ENCODE results near the gene MYH3.
A peak's percentile ranks its signal among the peaks of the same experiment; 100 is the strongest.
"Not testable (repeated sequence)": the region's sequence is repeated elsewhere in the genome, so short reads cannot be mapped to it uniquely, and the experiment has no call there.

Gene MYH3

GRCh38 chr17:10657148-10657547 lies at the start of gene MYH3:
MYH3 (minus strand) TSS chr17:10657309; CDS start chr17:10655064, 2,245 bp downstream.
- DNase-seq = no peak

DNA sequence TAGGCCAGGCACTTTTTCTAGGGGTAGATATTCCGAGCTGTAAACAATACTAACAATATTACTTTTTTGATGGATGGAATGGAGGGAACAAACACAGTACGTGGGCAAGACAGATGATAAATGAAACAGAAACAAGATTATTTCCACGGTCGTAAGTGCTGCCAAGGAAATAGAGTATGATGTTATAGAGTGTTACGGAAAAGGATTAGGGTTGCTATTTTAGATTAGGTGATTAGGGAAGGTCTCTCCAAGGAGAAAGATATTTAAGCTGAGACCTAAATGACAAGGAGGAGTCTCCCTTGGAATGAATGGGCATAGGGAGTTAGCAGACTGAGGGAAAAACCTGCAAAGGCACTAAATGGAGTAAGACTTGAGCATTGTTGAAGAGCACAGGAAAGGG lies 48.6 kb upstream of the MYH3 start:
- no peak for DNase-seq

GRCh38 chr17:10702574-10702973 lies 45.5 kb upstream of the MYH3 start:
- no peak for DNase-seq

DNA sequence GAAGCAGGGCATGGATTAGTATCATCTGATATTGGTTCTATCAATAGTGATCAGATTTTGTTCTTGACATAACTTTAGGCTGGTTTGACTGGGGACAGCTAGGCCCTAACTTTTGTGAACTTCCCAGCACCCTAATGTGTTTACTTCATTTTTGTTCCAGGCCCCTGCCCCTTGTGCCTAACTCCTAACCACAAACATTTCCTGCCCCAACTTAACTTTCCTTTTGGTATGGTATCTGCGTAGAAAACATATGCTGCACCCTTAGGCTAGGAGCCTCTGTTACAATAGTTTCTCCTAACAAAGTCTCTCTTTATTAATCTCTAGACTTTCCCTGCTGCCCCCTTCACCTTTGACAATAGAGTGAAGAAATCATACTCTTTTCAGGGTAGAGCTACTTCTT lies 42.7 kb upstream of the MYH3 start:
- DNase-seq = no peak

DNA sequence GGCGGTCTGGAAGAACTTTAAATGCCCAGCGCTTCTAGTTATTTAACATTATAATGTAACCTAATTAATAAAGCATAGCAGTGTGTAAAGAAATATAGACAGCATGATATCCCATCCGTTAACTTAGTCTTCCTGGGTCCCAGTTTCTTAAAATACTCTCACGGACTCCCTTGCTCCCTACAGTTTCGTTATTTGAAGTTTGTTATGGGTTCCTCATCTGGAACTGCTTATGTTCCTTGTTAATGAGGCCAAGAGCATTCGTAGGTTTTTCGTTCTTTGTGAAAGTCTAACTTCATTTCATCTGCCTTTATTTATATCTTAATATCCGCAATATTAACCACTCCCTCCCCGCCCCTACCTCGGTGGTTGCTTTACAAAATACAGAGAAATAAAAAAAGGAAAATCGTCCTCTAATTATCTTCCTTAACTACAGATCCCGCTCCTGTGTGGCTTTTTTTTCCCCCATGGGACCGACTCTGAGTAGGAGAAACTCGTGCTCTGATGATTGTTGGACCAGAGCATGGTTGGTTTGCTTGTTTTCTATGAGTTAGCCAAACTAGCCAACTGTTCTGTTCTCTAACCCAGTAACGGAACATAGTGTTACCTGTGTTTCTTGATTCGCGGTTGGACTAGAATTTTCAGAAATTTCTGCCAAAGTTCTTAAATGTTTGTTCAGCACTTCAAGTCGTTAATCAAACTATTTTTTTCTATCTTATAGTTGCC lies 41.1 kb upstream of the MYH3 start:
- DNase-seq = peak in 1 of 2 experiments; percentile 8

- DNase-seq = peak; percentile 97 to 99
Measured at GRCh38 chr17:10697092-10698081, 40.3 kb upstream of the MYH3 start, which contains the start of the genes ADPRM and SCO1. ADPRM (plus strand) TSS chr17:10697594; CDS start chr17:10704927, 7,333 bp downstream. SCO1 (minus strand) TSS chr17:10697533; CDS start chr17:10697507, 26 bp downstream.

- not testable (repeated sequence) for DNase-seq
Measured at GRCh38 chr17:10695875-10696407, 38.8 kb upstream of the MYH3 start.

DNA sequence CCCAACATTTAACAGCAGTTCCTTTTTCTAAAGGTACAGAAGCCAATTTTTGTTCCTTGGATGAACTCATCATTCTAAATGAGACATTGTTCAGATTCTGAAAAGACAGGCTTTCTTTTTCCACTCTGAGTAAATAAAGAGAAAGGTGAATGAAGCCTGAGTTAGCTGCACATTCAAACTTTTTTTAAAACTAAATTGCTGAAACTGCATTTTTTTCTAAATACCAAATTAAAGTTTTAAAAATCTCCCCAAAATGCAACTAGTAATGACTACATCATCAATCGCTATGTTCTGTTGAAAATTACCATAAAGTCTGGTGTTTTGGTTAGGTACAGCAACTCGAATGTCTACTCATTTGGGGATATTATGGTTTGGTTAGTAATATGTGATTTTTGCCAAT lies 30.4 kb upstream of the MYH3 start:
- no peak for DNase-seq

DNA sequence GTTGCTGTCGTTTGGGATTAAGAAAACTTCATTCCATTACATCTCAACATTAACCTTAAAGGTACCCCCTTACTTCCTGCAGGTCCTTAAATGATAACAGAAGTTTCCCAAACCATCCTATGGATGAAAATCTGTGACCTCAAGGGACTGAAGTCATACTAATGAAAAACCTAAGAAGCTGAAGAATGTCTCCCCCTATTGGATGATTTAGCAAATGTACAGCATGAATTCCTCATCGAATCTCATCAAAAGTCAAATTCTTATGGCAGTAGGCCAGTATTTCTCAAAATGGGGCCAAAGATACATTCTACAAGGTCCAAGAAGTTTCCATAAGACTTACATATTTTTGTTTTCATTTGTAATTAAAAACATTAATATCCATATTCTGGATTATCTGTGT lies 26.7 kb upstream of the MYH3 start:
- DNase-seq = peak in 1 of 2 experiments; percentile 13

- DNase-seq = no peak
Measured at GRCh38 chr17:10681866-10682446, 24.8 kb upstream of the MYH3 start.

GRCh38 chr17:10674704-10675103 lies 17.6 kb upstream of the MYH3 start:
- DNase-seq = no peak

DNA sequence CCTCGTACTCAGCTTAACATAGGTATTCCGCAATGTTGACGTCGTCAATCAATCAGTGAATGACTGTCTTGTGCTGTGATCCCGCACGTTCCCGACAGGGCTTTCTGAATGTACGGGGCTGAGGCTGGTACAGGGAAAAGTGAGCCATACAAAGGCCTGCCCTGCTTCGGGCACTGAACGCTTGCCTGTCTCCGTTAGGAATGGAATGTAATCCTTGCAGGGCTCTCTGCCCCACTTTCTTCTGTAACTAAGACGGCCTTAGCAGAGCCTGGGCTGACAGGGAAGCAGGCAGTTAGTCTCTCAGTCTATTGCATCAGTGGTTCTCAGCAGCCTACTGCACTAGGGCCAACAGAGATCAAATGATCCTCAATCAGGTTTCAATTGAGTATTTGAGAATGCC lies 16.2 kb upstream of the MYH3 start:
- no peak for DNase-seq

DNA sequence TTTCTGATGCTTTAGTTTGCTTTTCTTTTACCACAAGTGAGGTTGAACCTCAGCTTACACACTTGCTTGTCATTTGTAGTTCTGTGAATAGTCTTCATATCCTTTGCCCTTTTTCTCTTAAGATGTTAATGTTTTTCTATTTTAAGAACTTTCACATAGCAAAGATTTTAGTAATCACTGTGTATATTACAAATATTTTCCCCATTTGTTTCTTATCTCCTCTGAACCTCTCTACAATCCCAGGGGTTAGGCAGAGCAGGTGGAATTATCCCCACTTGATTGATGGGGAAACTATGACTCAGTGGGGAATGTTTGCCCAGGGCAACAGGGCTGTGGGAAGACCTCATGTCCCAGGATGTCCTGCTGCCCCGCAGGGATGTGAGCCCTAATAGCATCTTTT lies 11.7 kb upstream of the MYH3 start:
- no peak for DNase-seq

DNA sequence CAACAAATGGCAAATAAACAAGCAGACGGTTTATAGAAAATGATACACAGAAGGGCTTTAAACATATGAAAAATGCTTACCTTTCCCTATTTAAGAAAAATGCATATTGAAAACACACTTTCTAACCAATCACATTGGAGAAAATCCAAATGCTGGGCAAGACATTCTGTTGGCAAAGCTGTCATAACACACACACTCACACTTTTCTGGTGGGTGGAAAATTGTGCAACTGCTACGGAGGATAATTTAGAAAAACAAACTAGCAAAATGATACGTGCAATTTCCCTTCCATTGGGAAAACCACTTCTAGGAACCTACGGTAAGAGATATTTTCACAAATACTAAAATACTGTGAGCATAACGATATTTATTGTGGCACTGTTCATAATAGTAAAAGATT lies 9.8 kb upstream of the MYH3 start:
- no peak for DNase-seq

DNA sequence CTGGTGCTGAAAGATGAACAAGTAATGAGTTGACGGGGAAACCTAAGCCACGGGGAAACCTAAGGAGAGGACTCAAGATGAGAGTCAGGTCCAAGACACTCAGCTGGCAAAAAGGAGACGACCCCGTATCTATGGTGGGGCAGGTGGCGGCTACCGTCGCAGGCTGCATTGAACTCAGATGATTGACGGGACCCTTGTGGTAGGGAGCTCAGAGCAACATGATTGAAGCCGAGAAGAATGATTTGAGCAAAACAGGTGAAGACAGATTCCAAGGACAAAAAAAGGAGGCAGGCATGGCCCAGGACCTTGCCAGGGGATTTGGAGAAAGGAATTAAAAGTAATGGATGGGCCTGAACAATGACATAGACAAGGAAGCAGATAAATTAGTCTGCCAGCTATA lies 7.5 kb upstream of the MYH3 start:
- DNase-seq = no peak

- no peak for DNase-seq
Measured at GRCh38 chr17:10663231-10663630, 6.1 kb upstream of the MYH3 start.

GRCh38 chr17:10661437-10661836 lies 4.3 kb upstream of the MYH3 start:
- no peak for DNase-seq

- DNase-seq = no peak
Measured at GRCh38 chr17:10657879-10658278, 770 bp upstream of the MYH3 start.

DNA sequence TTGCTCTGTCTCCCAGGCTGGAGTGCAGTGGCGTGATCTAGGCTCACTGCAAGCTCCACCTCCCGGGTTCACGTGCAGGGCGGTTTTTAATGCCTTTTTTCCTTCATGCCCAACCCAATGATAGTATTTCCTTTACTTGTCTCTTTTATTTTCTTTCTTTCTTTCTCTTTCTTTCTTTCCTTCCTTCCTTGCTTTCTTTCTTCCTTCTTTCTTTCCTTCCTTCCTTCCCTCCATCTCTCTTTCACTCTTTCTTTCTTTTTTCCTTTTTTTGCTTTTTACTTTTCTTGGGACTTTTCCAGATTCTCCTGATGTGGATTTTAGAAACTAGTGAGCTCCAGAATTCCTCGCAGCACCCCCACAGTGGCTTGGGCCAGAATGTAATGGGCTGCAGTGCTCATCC lies 3.1 kb downstream of the MYH3 start:
- no peak for DNase-seq

DNA sequence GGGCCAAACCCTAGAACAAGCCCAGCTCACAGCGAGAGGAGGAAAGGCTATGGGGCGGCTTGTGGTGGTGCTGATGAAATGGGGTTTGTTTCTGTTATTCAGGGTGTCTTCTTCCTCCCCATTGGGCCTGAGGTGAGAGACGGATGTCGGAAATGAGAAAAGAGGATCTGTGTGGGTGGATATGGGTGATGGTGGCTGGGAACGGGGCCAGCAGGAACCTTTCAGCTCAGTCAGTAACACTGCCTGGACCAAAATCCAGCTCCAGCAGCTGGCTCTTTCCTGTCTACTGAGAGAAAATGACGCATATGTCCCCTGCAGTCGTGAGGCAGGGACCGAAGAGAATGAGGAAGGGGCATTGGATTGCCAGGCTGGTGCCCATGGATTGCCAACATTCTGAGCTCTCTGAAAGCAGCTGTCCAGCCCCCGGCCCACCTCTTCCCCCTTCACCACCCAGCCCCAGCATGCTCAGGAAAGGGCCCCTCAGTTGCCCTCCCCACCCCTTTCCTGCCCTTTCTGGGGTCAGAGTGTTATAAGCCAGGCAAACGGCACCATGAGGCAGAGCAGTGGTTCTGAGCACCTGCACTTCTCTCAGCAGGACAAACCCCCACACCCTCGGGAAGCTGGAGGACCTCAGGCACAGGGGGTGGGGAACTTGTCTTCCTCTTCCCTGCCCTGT lies 4.0 kb downstream of the MYH3 start:
- no peak for DNase-seq

DNA sequence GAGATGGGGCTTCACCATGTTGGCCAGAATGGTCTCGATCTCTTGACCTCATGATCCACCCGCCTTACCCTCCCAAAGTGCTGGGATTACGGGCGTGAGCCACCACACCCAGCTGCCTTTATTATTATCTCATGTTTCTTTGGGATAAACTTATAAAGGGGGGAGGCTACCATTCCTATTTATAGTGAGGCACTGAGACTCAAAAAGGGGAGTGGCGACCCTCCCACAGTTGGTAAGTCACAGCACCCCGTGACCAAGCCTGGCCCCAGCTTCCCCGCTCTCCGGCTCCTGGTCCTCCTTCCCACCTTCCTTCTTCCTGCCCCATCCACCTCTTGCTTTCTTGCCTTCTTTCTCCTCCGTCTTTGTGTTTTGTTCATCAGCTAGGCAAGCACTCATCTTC lies 5.2 kb downstream of the MYH3 start:
- no peak for DNase-seq

GRCh38 chr17:10649602-10650001 lies 7.5 kb downstream of the MYH3 start:
- DNase-seq = no peak

DNA sequence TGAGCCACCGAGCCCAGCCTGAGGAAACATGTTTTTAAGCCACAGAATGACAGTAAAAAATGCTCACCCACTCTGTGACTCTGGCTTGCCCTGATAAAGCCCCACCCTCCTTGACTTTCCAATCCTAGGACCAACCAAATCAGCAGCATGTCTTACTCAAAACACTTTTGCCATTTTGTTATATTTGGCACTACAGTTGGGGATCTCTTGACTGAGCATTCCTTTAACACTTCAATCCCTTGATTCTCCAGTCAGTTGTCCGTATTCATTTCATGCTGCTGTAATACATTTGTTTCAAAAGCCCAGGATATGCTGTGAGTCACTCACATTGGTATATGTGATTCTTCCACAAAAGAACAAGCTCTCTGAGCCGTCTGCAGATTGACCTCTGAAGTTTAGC lies 8.2 kb downstream of the MYH3 start:
- DNase-seq = no peak

Data from SHP77 (cell line).